Stimulated activated CD8-positive, alpha-beta memory T cell treated with anti-CD3 and anti-CD28 coated beads, Interleukin-4, amount 100 ng/mL, for 24 hours (primary cell): ENCODE results near the gene GOLGB1.

ENCODE experiments used
- DNase-seq: peaks from one replicate; pipeline ENCODE4 v3.0.0-alpha.2; 2020; ENCODE audit warnings: low read depth

Gene GOLGB1

GRCh38 chr3:121740896-121741295 is 8.6 kb downstream of the GOLGB1 start:
- no peak for DNase-seq

- DNase-seq, result no peak
Measured at GRCh38 chr3:121739902-121740301, 9.6 kb downstream of the GOLGB1 start.

- DNase-seq, result no peak
Measured at GRCh38 chr3:121737644-121738043, 11.9 kb downstream of the GOLGB1 start.

- no peak for DNase-seq
Measured at GRCh38 chr3:121736112-121736511, 13.4 kb downstream of the GOLGB1 start.

- no peak for DNase-seq
Measured at GRCh38 chr3:121735047-121735696, 14.4 kb downstream of the GOLGB1 start.

- DNase-seq, result no peak
Measured at GRCh38 chr3:121730940-121731687, 18.4 kb downstream of the GOLGB1 start.

GRCh38 chr3:121724130-121724529 is 25.4 kb downstream of the GOLGB1 start:
- no peak for DNase-seq

GRCh38 chr3:121723485-121723884 is 26.1 kb downstream of the GOLGB1 start:
- DNase-seq, result no peak

- DNase-seq, result no peak
Measured at GRCh38 chr3:121722411-121722810, 27.1 kb downstream of the GOLGB1 start.

- DNase-seq, result no peak
Measured at GRCh38 chr3:121720163-121720562, 29.4 kb downstream of the GOLGB1 start.

GRCh38 chr3:121719423-121719822 is 30.1 kb downstream of the GOLGB1 start:
- no peak for DNase-seq

GRCh38 chr3:121718205-121718846 is 31.2 kb downstream of the GOLGB1 start:
- DNase-seq, result no peak

GRCh38 chr3:121710347-121710746 is 39.2 kb downstream of the GOLGB1 start:
- DNase-seq, result no peak

- no peak for DNase-seq
Measured at GRCh38 chr3:121707531-121708273, 41.8 kb downstream of the GOLGB1 start.

- DNase-seq, result no peak
Measured at GRCh38 chr3:121705541-121705940, 44.0 kb downstream of the GOLGB1 start.

- no peak for DNase-seq
Measured at GRCh38 chr3:121703973-121704372, 45.6 kb downstream of the GOLGB1 start.

GRCh38 chr3:121698901-121699300 is 50.6 kb downstream of the GOLGB1 start:
- DNase-seq, result no peak

GRCh38 chr3:121698476-121698875 is 51.1 kb downstream of the GOLGB1 start:
- DNase-seq, result no peak

GRCh38 chr3:121696186-121696585 is 53.4 kb downstream of the GOLGB1 start:
- DNase-seq, result no peak

GRCh38 chr3:121692010-121692699 is 57.4 kb downstream of the GOLGB1 start:
- no peak for DNase-seq

GRCh38 chr3:121690777-121691405 is 58.6 kb downstream of the GOLGB1 start:
- no peak for DNase-seq
